GM18505 (cell line): ENCODE data around the gene DISC1.
"Not testable (repeated sequence)": the region's sequence is repeated elsewhere in the genome, so short reads cannot be mapped to it uniquely, and the experiment has no call there.

Source experiments
- ATAC-seq: cut with Tn5 transposase; IDR thresholded peaks from one replicate; pipeline ENCODE4 v1.9.1; 2021; ENCODE audit not compliant: unreplicated experiment
- POLR2A ChIP-seq: IDR thresholded peaks from 4 replicates; pipeline ENCODE4 v1.6.1; 2011; ENCODE audit warnings: borderline replicate concordance; ENCODE audit not compliant: insufficient read depth, insufficient read length; ENCODE audit errors: extremely low read depth

The DISC1 gene

GRCh38 chr1:231665101-231665500 lies 38.5 kb downstream of the DISC1 start:
- TF ChIP-seq POLR2A, result no peak
- ATAC-seq, result no peak

DNA sequence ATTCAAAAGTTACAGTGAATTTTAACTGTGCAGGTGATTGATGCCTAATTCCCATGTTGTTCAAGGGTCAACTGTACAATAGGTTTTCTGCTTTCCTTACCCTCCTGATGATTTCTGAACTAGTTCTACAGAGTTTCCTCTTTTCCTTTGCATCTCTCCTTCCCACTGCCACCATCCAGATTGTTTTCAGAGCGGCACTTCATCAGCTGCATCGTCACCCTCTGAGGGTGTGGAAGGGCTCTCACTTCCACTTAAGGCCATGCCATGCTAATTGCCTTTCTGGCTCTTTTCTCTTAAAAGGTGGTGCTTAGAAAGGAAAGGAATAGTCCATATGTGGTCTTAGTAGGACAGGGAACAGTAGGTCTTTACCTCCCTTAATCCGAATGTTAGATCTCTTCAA lies 39.1 kb downstream of the DISC1 start:
- TF ChIP-seq POLR2A, result no peak
- no peak for ATAC-seq

GRCh38 chr1:231666220-231666936 lies 39.8 kb downstream of the DISC1 start:
- ATAC-seq, result no peak
- TF ChIP-seq POLR2A, result no peak

- TF ChIP-seq POLR2A, result no peak
- ATAC-seq, result no peak
These were observed 40.5 kb downstream of the DISC1 start for GRCh38 chr1:231666937-231667608.

DNA sequence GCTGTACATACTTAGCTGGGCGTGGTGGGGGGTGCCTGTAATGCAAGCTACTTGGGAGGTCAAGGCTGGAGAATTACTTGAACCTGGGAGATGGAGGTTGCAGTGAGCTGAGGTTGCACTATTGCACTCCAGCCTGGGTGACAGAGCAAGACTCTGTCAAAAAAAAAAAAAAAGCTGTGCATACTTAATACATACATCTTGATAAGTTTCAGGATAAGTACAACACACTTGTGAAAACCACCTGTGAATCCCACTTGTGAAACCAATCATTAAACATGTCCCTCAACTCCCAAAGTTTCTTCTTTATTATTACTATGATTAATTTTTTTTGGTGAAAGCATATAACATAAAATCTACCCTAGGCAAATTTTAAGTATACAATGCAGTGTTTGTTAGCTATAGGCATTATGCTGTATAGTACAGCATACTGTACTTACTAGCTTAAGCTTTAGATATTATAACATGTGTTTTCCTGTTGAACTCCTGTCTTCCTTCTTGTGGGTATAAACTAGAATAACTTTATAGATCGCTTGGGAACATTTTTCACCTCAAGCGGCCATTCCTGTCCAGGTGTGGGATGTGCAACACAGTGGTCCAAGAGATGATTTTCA lies 41.4 kb downstream of the DISC1 start:
- no peak for TF ChIP-seq POLR2A
- no peak for ATAC-seq

DNA sequence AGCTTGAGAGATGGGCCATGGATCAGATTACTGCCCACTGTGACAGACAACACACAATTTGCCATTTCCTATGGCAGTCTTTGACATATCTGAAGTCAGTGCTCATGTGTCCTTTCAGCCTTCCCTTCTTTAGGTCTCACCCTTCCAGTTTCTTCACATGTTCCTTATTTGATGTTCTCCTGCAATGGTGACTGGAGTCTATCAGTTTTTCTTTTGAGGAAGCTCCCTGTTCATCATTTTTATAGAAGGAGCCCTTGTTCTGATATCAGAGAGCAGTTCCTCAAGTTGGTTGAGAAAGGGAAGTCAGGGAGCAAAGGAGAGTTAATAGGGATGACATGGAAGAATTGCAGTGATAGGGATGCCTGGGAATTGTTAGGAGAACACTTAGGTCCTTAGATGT lies 42.2 kb downstream of the DISC1 start:
- no peak for TF ChIP-seq POLR2A
- ATAC-seq, result no peak

- not testable (repeated sequence) for ATAC-seq
These were observed 43.5 kb downstream of the DISC1 start for GRCh38 chr1:231669864-231670621.

GRCh38 chr1:231670755-231671154 lies 44.2 kb downstream of the DISC1 start:
- TF ChIP-seq POLR2A, result no peak
- ATAC-seq, result no peak

GRCh38 chr1:231674575-231674974 lies 48.0 kb downstream of the DISC1 start:
- TF ChIP-seq POLR2A, result no peak
- ATAC-seq, result no peak

DNA sequence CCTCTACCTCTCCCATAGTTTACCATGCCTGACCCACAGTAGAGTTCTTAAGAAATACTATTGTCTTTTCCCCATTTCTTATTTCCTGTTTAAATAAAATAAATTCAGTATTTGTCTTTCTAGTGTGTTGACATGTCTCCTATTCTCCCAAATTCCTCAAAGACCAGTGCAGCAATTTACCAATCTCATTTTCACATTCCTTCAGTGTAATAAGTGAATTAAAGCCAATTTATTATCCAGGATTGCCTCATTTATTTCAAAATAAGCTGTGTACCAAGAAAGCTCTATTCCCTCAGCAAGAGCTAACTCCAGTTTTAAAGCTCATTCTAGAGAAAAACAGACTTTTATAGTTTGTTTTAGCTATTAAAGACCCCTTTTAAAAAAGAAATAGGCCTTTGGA lies 49.9 kb downstream of the DISC1 start:
- ATAC-seq, result no peak
- no peak for TF ChIP-seq POLR2A

GRCh38 chr1:231677442-231677841 lies 50.9 kb downstream of the DISC1 start:
- no peak for ATAC-seq
- TF ChIP-seq POLR2A, result no peak

DNA sequence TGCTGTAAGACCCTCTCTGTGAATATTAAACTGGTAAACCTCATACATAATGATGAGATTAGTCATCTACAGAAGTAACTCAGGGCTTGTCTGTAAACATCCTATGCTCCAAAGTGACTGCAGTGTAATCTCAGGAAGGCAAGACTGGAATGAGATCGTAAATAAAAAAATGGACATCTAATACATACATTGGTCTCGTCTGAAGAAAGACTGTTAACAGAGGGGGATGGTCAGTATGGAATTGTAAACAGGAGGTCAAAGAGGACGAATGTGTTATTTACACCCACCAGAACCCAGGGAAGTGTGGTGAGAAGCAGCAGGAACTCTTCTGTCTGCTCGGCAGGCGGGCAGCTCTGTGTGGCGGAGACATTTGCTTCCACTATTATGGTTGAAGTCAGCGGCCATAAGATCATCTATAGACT lies 51.4 kb downstream of the DISC1 start:
- no peak for TF ChIP-seq POLR2A
- no peak for ATAC-seq

DNA sequence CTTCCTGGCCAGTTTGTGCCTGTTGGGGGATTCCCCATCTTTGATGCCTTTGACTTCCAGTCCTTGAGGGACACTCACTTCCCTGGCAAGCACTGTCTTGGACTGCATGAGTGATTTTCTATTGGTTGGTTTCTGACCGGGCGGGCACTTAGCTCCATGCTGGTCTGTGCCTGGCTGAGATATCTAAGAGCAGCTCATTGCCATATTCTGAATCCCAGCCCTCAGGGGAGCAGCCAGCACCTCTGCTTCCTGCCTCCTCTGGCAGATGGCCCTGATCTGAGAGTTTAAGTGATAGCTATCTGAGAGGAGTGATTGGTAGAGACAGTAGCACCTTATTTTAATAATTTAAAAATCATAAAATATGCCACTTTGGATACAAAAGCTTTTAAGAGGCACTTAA lies 52.5 kb downstream of the DISC1 start:
- no peak for ATAC-seq
- no peak for TF ChIP-seq POLR2A

DNA sequence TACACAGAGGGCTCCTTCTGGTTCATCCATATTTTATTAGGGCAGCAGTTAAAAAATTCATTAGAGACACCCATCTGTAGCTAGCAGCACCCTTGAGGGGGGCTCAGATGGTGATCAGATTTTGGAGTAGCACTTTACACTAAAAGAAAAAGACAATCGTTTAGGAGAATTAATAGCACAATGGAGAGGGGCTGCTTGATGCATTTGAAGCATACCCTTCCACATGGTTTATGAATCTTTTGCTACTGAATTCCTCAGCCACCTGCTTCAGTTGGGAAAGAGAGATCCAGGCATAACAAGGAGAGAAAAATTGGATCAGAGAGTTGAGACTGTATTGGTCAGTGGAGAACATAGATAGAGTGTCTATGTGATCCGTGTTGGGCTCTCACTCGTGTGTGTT lies 54.4 kb downstream of the DISC1 start:
- ATAC-seq, result no peak
- no peak for TF ChIP-seq POLR2A

DNA sequence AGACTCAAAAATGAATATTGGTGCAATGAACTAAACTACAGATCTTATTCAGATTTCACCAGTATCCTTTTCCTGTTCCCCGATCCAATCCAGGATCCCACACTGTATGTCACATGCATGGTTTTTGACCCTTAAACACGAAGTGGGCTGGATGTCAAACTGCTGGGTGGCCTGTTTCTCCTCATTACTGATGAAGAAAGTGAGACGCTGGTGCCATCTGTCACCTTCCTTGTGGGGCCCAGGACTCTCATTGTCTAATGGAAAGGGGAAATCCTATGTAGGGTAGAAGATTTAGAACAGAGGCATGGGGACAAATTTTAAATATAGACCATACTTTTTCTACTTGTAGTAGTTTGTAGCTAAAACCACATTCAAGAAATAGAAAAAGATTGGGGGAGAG lies 56.2 kb downstream of the DISC1 start:
- TF ChIP-seq POLR2A, result no peak
- no peak for ATAC-seq
